Ovary (tissue), 3 donors: Measurements from ENCODE around the gene RPL10.

Experiments
- CTCF ChIP-seq, 3 donors: fragments of 450-650 bp in 2 of 3; fragments of 200-600 bp in 1 of 3; IDR thresholded peaks; one replicate each; pipeline versions ENCODE4 v1.5.1 to v1.8.0; 2016 to 2022; ENCODE audit warnings: antibody characterized with exemption in 3 of 3, mild to moderate bottlenecking in 1 of 3
- POLR2A ChIP-seq: fragments of 450-650 bp; IDR thresholded peaks from one replicate; pipeline ENCODE4 v1.6.1; 2017; ENCODE audit warnings: antibody characterized with exemption, mild to moderate bottlenecking, moderate library complexity
- donor health status: DM: no; HTN: no; CAD: no.

DNA sequence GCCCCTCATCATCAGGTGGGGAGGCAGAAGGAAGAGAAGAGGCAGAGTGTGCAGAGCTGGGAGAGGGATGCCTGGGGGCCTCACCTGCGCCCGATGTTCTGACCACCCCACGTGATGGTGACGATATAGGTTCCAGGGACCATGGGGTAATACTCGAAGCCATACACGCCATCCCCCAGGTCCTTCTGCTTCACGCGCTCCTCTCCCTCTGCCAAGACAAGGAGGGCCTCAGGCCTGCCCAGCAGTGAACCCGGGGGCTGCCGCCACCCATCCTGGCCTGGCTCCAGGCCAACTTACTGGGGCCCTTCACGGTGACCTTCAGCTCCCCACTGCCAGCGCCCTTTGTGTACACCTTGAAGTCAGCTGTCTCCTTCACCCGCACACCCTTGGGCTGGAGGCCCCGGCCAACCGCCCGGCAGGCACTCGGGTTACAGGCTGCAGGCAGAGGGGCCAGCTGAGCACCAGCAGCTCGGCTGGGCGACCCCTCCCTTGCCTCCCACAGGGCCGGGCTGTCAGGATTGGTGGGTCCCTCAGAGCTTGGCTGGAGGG, 33.1 kb upstream of the RPL10 start:
- TF ChIP-seq CTCF (IDR thresholded peaks at IDR 0.05) = no peak
- TF ChIP-seq POLR2A = no peak
